HCT116 (cell line): ENCODE results near the gene RPAIN. TPM values are rescaled to one million over a fixed set of nuclear protein-coding genes. Genes with fewer than 3 reads are reported as not detected.

ENCODE experiments used
- ATAC-seq: fragments of 200-7000 bp; cut with Tn5 transposase; 2 replicates; pipeline ENCODE4 v1.9.1; 2020; ENCODE audit warnings: mild to moderate bottlenecking, moderate library complexity
- BruUV-seq: library from RNA; stranded (reverse); fragments of 400-500 nt; replicated peaks from 2 replicates; lab custom pipeline; 2021; lab: Mats Ljungman, UMichigan
- CTCF ChIA-PET: fragments of 300-600 bp; sonication (Branson Sonifier 250); formaldehyde crosslinking; loops from one replicate; lab custom pipeline; 2021; ENCODE audit warnings: antibody characterized with exemption; lab: Charles Lee
- POLR2A ChIA-PET: fragments of 300-600, 350-600 bp; sonication (Branson Sonifier 250); formaldehyde crosslinking; loops from one replicate; lab custom pipeline; 2021; ENCODE audit warnings: antibody characterized with exemption; lab: Charles Lee
- RAD21 ChIA-PET, 2 experiments: fragments of 300-600 bp; sonication (Branson Sonifier 250); formaldehyde crosslinking; loops; one replicate each; lab custom pipeline; 2023; ENCODE audit warnings: low total read pairs in 2 of 2; ENCODE audit not compliant: uncharacterized antibody in 2 of 2, unreplicated experiment in 2 of 2, low non-redundant PET in 1 of 2; lab: Charles Lee
- DNase-seq: peaks from one replicate; pipeline ENCODE4 v3.0.0-alpha.2; 2010; ENCODE audit warnings: low read depth, low spot score
- H2AFZ ChIP-seq: fragments of 200-600 bp; shearing (Covaris generic), sonication (generic); 2 replicates; pipeline ENCODE4 v1.6.1; 2017; ENCODE audit warnings: low read depth, mixed run types, mixed read lengths, antibody characterized with exemption, low read length; ENCODE audit not compliant: poor library complexity, severe bottlenecking
- H3K27ac ChIP-seq: 2 replicates; pipeline ENCODE4 v1.5.1; 2012; ENCODE audit warnings: low read depth, low read length
- H3K27me3 ChIP-seq: fragments of 200-600 bp; sonication (generic); 2 replicates; pipeline ENCODE4 v1.6.1; 2016; ENCODE audit warnings: mixed run types, low read length, mixed read lengths; ENCODE audit not compliant: insufficient read depth
- H3K36me3 ChIP-seq, 2 experiments: fragments of 200-500 bp in 1 of 2; fragments of 200-600 bp in 1 of 2; sonication (Bioruptor generic) in 1 of 2; sonication (generic) in 1 of 2; 2 replicates each; pipeline versions ENCODE4 v1.5.1 to v1.6.1; 2014 to 2016; ENCODE audit warnings: low read length in 2 of 2, inconsistent platforms in 1 of 2, mixed read lengths in 1 of 2, mixed run types in 1 of 2; ENCODE audit not compliant: insufficient read depth in 2 of 2, control insufficient read depth in 1 of 2
- H3K4me1 ChIP-seq, 2 experiments: fragments of 200-600 bp in 1 of 2; sonication (generic) in 1 of 2; 2 replicates each; pipeline versions ENCODE4 v1.5.1 to v1.6.1; 2012 to 2017; ENCODE audit warnings: low read length in 2 of 2, inconsistent platforms in 1 of 2, mild to moderate bottlenecking in 1 of 2, mixed read lengths in 1 of 2, mixed run types in 1 of 2, moderate library complexity in 1 of 2; ENCODE audit not compliant: insufficient read depth in 2 of 2, control insufficient read depth in 1 of 2
- H3K4me2 ChIP-seq: fragments of 200-600 bp; sonication (generic); 2 replicates; pipeline ENCODE4 v1.6.1; 2017; ENCODE audit warnings: mixed run types, low read length, mixed read lengths
- H3K4me3 ChIP-seq, 2 experiments: fragments of 200-600 bp in 1 of 2; sonication (generic) in 1 of 2; replicated peaks in 1 of 2; 2 replicates each; pipeline ENCODE4 v1.5.1; 2011 to 2016; ENCODE audit warnings: low read length in 2 of 2, control low read depth in 1 of 2, low read depth in 1 of 2, mild to moderate bottlenecking in 1 of 2, mixed read lengths in 1 of 2, mixed run types in 1 of 2
- H3K79me2 ChIP-seq: fragments of 200-600 bp; sonication (generic); 2 replicates; pipeline ENCODE4 v1.6.1; 2017; ENCODE audit warnings: mild to moderate bottlenecking, mixed run types, low read length, moderate library complexity, mixed read lengths; ENCODE audit not compliant: insufficient read depth
- H3K9ac ChIP-seq: fragments of 200-600 bp; sonication (generic); 2 replicates; pipeline ENCODE4 v1.6.1; 2016; ENCODE audit warnings: low read length, mixed read lengths
- H3K9me2 ChIP-seq: fragments of 200-600 bp; sonication (generic), shearing (Covaris generic); 2 replicates; pipeline ENCODE4 v1.6.1; 2017; ENCODE audit warnings: mixed run types, mild to moderate bottlenecking, moderate library complexity; ENCODE audit not compliant: insufficient read depth
- H3K9me3 ChIP-seq, 2 experiments: fragments of 200-500 bp in 1 of 2; fragments of 200-600 bp in 1 of 2; sonication (Bioruptor generic) in 1 of 2; sonication (generic) in 1 of 2; 2 replicates each; pipeline ENCODE4 v1.6.1; 2014 to 2017; ENCODE audit warnings: low read length in 2 of 2, mixed read lengths in 2 of 2, inconsistent platforms in 1 of 2, low read depth in 1 of 2, mild to moderate bottlenecking in 1 of 2, mixed run types in 1 of 2, moderate library complexity in 1 of 2; ENCODE audit not compliant: control insufficient read depth in 1 of 2, insufficient read depth in 1 of 2
- H4K20me1 ChIP-seq: fragments of 200-600 bp; sonication (generic), shearing (Covaris generic); 2 replicates; pipeline ENCODE4 v1.6.1; 2017; ENCODE audit warnings: mixed run types, mild to moderate bottlenecking, moderate library complexity; ENCODE audit not compliant: insufficient read depth
- ELF1 ChIP-seq: IDR thresholded peaks from 2 replicates; pipeline ENCODE4 v1.6.1; 2012; ENCODE audit warnings: low read depth, borderline replicate concordance
- FOSL1 ChIP-seq: IDR thresholded peaks from 2 replicates; pipeline ENCODE4 v1.6.1; 2012; ENCODE audit warnings: low read depth
- JUND ChIP-seq: IDR thresholded peaks from 2 replicates; pipeline ENCODE4 v1.6.1; 2012
- POLR2A ChIP-seq: IDR thresholded peaks from 2 replicates; pipeline ENCODE4 v1.7.0; 2011; ENCODE audit warnings: borderline replicate concordance; ENCODE audit not compliant: insufficient read depth, insufficient read length; ENCODE audit errors: extremely low read depth
- SP1 ChIP-seq: IDR thresholded peaks from 2 replicates; pipeline ENCODE4 v1.6.1; 2012; ENCODE audit warnings: low read depth
- SRF ChIP-seq: IDR thresholded peaks from 2 replicates; pipeline ENCODE4 v1.6.1; 2012; ENCODE audit warnings: low read depth
- TCF7L2 ChIP-seq: IDR thresholded peaks from 2 replicates; pipeline ENCODE4 v1.7.0; 2011; ENCODE audit warnings: borderline replicate concordance, inconsistent platforms; ENCODE audit not compliant: insufficient read depth, insufficient read length; ENCODE audit errors: extremely low read depth
- YY1 ChIP-seq: IDR thresholded peaks from 2 replicates; pipeline ENCODE4 v1.6.1; 2011; ENCODE audit warnings: low read length, low read depth, moderate library complexity, mild to moderate bottlenecking; ENCODE audit not compliant: insufficient replicate concordance; ENCODE audit errors: extremely low read depth
- ZFX ChIP-seq: fragments of 450-650 bp; IDR thresholded peaks from 2 replicates; pipeline ENCODE4 v1.6.1; 2017
- ZNF274 ChIP-seq: fragments of 200-500 bp; sonication (Bioruptor generic); IDR thresholded peaks from 2 replicates; pipeline ENCODE4 v1.6.1; 2014; ENCODE audit warnings: mild to moderate bottlenecking, low read depth, low read length, inconsistent platforms
- intact Hi-C: fragments of 100-400 bp; cut with micrococcal nuclease; formaldehyde crosslinking; loops from 2 replicates; pipeline ENCODE4 v1.10.0; 2022
- total RNA-seq: library from RNA; stranded (reverse); gene quantifications from one replicate; pipeline ENCODE4 v1.2.1, GENCODE V29; 2021; ENCODE audit not compliant: unreplicated experiment
- TF ChIP-seq, protein P1 (sequence below), 3 experiments: fragments of 200-600 bp in 1 of 3; sonication (generic) in 1 of 3; IDR thresholded peaks in 2 of 3; conservative IDR thresholded peaks in 1 of 3; 2 replicates each; pipeline ENCODE4 v1.5.1; 2012 to 2017; ENCODE audit warnings: low read depth in 2 of 3, low read length in 2 of 3, antibody characterized with exemption in 1 of 3, borderline replicate concordance in 1 of 3, control low read depth in 1 of 3, mild to moderate bottlenecking in 1 of 3, mixed read lengths in 1 of 3, mixed run types in 1 of 3, moderate library complexity in 1 of 3; ENCODE audit not compliant: insufficient read depth in 1 of 3
- TF ChIP-seq, protein P2 (sequence below): IDR thresholded peaks from 2 replicates; pipeline ENCODE4 v1.6.1; 2012
- TF ChIP-seq, protein P3 (sequence below): IDR thresholded peaks from 2 replicates; pipeline ENCODE4 v1.6.1; 2011; ENCODE audit warnings: mild to moderate bottlenecking, low read length, moderate library complexity; ENCODE audit not compliant: insufficient replicate concordance; ENCODE audit errors: extremely low read depth

RPAIN gene
- total RNA-seq, 1 experiment from 2014 or later = 67.9 TPM

DNA sequence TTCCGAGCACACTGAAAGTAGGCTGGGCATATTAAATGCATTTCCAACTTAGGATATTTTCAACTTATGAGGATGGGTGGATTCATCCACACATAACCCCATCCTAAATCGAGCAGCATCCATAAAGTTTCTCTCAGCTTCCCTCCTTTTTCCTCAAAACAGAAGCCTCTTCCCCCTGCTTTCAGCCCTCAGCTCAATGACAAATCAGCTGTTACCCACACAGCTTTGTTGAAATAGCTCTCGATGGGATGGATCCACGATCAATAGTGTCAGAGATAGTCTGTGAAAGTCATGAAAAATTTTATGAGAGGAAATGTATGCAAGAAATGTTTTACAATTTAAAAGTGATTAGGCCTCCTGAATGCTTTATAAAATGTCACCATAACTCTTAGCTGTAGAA is 46.3 kb downstream of the RPAIN start:
- CTCF ChIA-PET = interaction anchor here (0.6 kb wide), 1 partner anchor 27 kb away, joined by 3 read pairs; the partner anchor contains the start of gene C1QBP
- Histone ChIP-seq H3K4me2 (peak overlapping the region; percentile 82; the same call in 1 of the 2 replicates), H3K27ac (no peak overlapping the region), H3K9me3 (no peaks in the 10 kb centered on the region), H3K9ac (no peak overlapping the region), H3K4me1 (peaks cover 0 to 17% of the 10 kb centered on the region in 2 experiments; a peak in 2 of 4 replicates), H3K4me3 (no peak overlapping the region), H3K27me3 (no peaks in the 10 kb centered on the region), H2AFZ (no peak overlapping the region), H4K20me1 (peaks cover 11% of the 10 kb centered on the region; the same call in 1 of the 2 replicates), H3K9me2 (no peaks in the 10 kb centered on the region), H3K36me3 (peaks cover 0 to 5% of the 10 kb centered on the region in 2 experiments; a peak in 2 of 4 replicates), H3K79me2 (peaks cover 68% of the 10 kb centered on the region)
- TF ChIP-seq JUND = no peak
- TF ChIP-seq YY1 = no peak
- TF ChIP-seq ZFX = no peak
- no peak for TF ChIP-seq TCF7L2
- TF ChIP-seq SP1 = no peak
- TF ChIP-seq, protein P1, sequence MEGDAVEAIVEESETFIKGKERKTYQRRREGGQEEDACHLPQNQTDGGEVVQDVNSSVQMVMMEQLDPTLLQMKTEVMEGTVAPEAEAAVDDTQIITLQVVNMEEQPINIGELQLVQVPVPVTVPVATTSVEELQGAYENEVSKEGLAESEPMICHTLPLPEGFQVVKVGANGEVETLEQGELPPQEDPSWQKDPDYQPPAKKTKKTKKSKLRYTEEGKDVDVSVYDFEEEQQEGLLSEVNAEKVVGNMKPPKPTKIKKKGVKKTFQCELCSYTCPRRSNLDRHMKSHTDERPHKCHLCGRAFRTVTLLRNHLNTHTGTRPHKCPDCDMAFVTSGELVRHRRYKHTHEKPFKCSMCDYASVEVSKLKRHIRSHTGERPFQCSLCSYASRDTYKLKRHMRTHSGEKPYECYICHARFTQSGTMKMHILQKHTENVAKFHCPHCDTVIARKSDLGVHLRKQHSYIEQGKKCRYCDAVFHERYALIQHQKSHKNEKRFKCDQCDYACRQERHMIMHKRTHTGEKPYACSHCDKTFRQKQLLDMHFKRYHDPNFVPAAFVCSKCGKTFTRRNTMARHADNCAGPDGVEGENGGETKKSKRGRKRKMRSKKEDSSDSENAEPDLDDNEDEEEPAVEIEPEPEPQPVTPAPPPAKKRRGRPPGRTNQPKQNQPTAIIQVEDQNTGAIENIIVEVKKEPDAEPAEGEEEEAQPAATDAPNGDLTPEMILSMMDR (IDR thresholded peaks at IDR 0.05 in 2 of 3, conservative IDR thresholded peaks at IDR 0.05 in 1 of 3; ENCODE audit: borderline replicate concordance in 1 of 3, insufficient read depth in 1 of 3, low read depth in 2 of 3, low read length in 2 of 3) = no peak
- TF ChIP-seq SRF = no peak
- TF ChIP-seq, protein P2, sequence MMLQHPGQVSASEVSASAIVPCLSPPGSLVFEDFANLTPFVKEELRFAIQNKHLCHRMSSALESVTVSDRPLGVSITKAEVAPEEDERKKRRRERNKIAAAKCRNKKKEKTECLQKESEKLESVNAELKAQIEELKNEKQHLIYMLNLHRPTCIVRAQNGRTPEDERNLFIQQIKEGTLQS = no peak
- TF ChIP-seq ZNF274 = no peak
- TF ChIP-seq FOSL1 = no peak
- TF ChIP-seq, protein P3, sequence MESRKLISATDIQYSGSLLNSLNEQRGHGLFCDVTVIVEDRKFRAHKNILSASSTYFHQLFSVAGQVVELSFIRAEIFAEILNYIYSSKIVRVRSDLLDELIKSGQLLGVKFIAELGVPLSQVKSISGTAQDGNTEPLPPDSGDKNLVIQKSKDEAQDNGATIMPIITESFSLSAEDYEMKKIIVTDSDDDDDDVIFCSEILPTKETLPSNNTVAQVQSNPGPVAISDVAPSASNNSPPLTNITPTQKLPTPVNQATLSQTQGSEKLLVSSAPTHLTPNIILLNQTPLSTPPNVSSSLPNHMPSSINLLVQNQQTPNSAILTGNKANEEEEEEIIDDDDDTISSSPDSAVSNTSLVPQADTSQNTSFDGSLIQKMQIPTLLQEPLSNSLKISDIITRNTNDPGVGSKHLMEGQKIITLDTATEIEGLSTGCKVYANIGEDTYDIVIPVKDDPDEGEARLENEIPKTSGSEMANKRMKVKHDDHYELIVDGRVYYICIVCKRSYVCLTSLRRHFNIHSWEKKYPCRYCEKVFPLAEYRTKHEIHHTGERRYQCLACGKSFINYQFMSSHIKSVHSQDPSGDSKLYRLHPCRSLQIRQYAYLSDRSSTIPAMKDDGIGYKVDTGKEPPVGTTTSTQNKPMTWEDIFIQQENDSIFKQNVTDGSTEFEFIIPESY = no peak
- no peak for TF ChIP-seq ELF1
- no peak for TF ChIP-seq POLR2A
- RAD21 ChIA-PET = no interaction called here
- ATAC-seq (no peak), DNase-seq (no peak)
- POLR2A ChIA-PET = no interaction called here
- BruUV-seq = no TSS peak
- intact Hi-C loops = no loop called here
